GM21367 (cell line): Measurements from ENCODE around the gene LTBP1.

Experiments
- ATAC-seq: cut with Tn5 transposase; IDR thresholded peaks from one replicate; pipeline ENCODE4 v1.9.1; 2021; ENCODE audit not compliant: unreplicated experiment

The LTBP1 gene

GRCh38 chr2:33072614-33073013, 125.9 kb downstream of the LTBP1 start:
- ATAC-seq = no peak

- ATAC-seq = no peak
Measured at GRCh38 chr2:33073018-33073417, 126.3 kb downstream of the LTBP1 start.

- ATAC-seq = no peak
Measured at GRCh38 chr2:33074197-33074596, 127.4 kb downstream of the LTBP1 start.

GRCh38 chr2:33077311-33077710, 130.6 kb downstream of the LTBP1 start:
- no peak for ATAC-seq

- peak; percentile 47 for ATAC-seq
Measured at GRCh38 chr2:33077844-33078243, 131.1 kb downstream of the LTBP1 start.

GRCh38 chr2:33081691-33082090, 134.9 kb downstream of the LTBP1 start:
- no peak for ATAC-seq

- no peak for ATAC-seq
Measured at GRCh38 chr2:33083699-33084387, 137.1 kb downstream of the LTBP1 start.

- ATAC-seq = no peak
Measured at GRCh38 chr2:33084433-33084832, 137.7 kb downstream of the LTBP1 start.

GRCh38 chr2:33085646-33086045, 138.9 kb downstream of the LTBP1 start:
- ATAC-seq = no peak

GRCh38 chr2:33086400-33087015, 139.8 kb downstream of the LTBP1 start:
- no peak for ATAC-seq

GRCh38 chr2:33090553-33091134, 143.9 kb downstream of the LTBP1 start:
- ATAC-seq = no peak

GRCh38 chr2:33091541-33092123, 144.9 kb downstream of the LTBP1 start:
- no peak for ATAC-seq

- ATAC-seq = no peak
Measured at GRCh38 chr2:33093283-33093993, 146.7 kb downstream of the LTBP1 start.

GRCh38 chr2:33094303-33094702, 147.6 kb downstream of the LTBP1 start:
- ATAC-seq = no peak

- no peak for ATAC-seq
Measured at GRCh38 chr2:33099989-33100388, 153.2 kb downstream of the LTBP1 start.

- no peak for ATAC-seq
Measured at GRCh38 chr2:33100921-33101320, 154.2 kb downstream of the LTBP1 start.

- no peak for ATAC-seq
Measured at GRCh38 chr2:33104052-33104623, 157.4 kb downstream of the LTBP1 start.

GRCh38 chr2:33104726-33105125, 158.0 kb downstream of the LTBP1 start:
- ATAC-seq = no peak

- ATAC-seq = no peak
Measured at GRCh38 chr2:33106115-33106514, 159.4 kb downstream of the LTBP1 start.

- ATAC-seq = no peak
Measured at GRCh38 chr2:33107690-33108482, 161.1 kb downstream of the LTBP1 start.
